HG03571 (cell line): ENCODE measurements around the gene H1-8.
"Not testable (repeated sequence)": the region's sequence is repeated elsewhere in the genome, so short reads cannot be mapped to it uniquely, and the experiment has no call there.

Source experiments
- ATAC-seq: cut with Tn5 transposase; IDR thresholded peaks from one replicate; pipeline ENCODE4 v1.9.1; 2021; ENCODE audit not compliant: unreplicated experiment

Gene H1-8, protein sequence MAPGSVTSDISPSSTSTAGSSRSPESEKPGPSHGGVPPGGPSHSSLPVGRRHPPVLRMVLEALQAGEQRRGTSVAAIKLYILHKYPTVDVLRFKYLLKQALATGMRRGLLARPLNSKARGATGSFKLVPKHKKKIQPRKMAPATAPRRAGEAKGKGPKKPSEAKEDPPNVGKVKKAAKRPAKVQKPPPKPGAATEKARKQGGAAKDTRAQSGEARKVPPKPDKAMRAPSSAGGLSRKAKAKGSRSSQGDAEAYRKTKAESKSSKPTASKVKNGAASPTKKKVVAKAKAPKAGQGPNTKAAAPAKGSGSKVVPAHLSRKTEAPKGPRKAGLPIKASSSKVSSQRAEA

DNA sequence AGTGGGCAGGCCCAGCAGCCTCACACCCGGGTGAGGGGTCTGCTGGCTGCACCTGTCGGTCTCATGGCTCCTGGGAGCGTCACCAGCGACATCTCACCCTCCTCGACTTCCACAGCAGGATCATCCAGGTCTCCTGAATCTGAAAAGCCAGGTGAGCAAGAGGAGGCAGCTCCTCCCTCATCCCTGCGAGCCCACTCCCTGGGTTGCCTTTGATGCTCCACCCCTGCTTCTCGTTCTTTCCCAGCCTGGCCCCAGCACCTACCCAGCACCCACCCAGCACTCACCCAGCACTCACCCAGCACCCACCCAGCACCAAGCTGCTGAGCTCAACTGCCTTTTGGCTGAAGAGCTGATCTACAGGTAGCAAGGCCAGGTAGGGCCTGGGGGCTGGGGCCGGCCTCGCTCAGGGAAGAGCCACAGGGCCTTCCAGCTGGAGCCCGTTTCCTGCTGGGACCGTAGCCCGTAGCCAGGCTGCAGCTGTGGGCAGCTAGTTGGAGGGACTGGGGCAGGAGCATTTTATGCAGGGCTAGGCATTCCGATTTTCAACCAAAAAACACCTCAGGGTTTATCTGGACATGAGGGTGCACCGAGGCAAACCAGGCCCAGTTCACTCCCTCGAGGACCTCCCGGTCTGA, at the start of gene H1-8:
TSS of gene H1-8 (plus strand) at position 20 of the 635 bp plus-strand sequence. CDS start at position 64, 44 bp downstream.
- no peak for ATAC-seq

DNA sequence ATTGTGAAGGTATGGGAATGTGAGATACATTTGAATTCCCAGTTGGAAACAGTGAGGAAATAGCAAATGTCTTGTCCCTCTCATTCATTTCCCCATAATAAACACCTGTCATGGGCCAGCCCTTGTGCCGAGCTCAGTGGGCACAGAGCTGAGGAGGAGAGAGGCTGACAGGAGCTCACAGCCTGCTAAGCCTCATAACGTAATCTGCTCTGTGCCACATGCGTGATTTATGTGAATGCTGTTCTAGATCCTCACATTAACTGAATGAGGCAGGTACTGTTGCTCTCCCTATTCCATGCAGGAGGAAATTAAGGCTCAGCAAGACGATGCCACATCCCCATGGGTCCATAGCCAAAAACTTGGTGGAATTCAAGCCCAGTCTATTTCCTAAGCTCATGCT, 49.8 kb upstream of the H1-8 start:
- no peak for ATAC-seq

DNA sequence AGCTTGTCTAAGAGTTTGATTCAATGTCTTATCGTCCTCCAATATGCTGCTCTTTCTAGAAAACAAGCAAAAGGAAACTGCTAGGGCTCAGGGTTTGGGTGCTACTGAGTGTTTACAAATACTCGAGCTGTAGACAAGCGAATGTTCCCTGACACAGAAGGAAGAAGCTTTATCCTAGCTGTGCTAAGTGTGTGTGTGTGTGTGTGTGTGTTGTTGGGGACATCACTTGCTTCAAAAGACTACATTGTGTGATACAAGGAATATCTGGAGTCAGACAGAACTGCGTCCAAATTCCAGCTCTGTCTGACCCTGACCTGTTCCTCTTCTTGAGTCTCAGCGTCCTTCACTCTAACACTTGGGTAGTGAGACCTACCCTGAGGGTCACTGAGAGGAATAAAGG, 48.5 kb upstream of the H1-8 start:
- not testable (repeated sequence) for ATAC-seq

DNA sequence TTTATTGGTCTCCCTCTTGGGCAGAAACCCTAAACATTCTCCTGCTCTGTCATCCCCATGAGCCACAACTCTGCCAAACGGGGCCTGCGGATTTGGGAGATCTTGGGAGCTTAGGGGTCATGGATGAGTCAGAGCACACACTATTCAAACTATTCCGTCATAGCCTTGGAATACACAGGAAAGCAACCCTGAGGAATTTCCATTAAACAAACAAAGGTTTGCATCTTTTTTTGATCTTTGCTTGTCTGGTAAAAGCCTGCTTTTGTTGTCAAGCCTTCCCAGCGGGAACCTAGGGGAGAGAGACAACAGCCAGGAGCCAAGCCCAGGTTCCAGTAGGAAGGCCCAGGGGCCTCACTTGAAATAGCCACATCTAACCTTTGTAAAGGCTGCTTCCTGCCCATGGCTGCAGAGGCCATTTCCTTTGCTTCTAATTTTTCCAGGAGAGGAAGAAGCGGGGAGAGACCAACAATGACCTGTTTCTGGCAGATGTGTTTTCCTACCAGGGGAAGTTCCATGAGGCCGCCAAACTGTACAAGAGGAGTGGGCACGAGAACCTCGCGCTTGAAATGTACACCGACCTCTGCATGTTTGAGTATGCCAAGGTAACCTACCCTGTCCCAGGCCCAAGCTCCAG, 47.9 kb upstream of the H1-8 start:
- ATAC-seq, result not testable (repeated sequence)

DNA sequence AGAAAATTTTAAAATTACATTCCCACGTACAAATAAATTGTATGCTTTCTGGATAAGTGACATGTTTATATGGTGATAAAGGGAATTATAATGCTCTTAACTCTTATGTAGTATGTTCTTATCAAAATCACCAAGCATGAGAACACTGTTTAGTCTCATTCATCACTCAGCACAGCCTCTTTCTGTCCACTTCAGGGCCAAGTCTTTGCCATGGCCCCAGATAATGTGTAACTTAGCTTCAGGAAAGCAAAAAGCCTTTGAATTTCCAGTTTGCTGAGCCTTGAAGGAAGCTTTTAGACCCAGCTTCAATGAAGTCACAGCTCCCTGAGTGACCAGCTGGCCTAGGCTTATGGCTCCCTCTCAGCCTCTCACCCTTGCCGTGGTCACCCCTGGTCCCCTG, 45.1 kb upstream of the H1-8 start:
- ATAC-seq, result not testable (repeated sequence)

DNA sequence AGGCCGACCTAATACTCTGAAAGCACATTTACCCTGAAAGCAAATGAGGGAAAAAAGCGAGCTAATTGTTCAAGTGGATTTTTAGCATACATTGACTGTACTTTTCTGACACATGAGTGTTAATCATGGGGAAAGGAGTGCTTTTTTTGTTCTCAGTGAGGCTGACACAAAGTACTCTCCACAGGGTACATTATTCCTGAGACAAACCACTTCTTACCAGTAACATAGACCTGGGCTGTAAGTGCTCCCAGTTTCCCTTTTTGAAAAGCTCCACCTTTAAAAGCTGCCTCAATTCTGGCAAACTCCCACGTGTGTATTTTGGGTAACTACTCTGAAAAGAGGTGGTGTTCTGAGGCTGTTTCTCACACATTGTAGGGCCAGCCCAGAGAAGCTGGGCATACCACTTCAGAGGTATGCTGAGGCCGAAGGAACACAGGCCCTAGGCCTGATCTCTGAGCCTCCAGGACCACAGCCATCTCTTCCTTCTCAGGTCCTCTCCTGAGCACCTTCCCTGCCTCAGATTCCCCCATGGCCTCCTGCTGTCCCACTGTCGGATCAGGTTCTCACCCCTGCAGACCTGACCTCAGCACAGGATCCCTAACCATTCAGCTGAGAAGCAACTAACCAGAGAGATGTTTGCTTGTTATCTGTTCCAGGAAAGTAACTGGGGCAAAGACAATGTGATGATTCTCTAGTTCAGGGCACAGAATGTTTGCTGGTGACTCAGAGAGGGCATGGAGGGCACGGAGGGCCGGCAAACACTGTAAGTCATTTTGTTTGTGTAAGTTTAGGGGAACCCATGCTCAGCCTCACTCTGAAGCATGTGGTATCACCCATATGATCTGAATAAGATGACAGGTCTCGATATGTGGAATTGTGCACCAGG, 44.1 kb upstream of the H1-8 start:
- ATAC-seq, result not testable (repeated sequence)

DNA sequence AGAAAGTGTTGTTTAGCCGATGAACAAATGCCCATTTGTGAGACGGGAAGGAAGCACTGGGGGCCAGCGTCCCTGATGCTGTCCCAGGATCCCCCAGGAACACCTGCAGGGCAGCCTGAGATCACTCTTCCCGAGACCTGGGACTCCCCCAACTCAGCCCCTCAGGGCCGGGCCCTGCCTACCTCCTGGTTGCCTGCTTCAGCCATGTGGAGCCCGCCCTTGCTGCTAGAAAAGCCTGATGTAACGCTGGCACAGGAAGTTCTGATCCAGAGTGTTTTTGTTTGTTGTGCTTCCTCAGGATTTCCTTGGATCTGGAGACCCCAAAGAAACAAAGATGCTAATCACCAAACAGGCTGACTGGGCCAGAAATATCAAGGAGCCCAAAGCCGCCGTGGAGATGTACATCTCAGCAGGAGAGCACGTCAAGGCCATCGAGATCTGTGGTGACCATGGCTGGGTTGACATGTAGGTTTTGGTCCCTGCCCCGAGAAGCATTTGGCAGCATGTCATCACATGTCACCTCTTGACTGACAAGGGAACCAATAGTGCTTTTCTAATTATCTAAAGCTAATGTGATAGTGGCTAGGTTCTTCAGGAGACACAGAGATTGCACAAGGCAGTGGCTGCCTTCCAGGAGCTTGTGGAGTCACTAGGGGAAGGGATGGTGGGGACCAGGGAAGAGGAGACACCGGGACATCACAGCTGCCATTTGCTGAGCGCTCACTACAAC, 43.2 kb upstream of the H1-8 start:
- not testable (repeated sequence) for ATAC-seq

DNA sequence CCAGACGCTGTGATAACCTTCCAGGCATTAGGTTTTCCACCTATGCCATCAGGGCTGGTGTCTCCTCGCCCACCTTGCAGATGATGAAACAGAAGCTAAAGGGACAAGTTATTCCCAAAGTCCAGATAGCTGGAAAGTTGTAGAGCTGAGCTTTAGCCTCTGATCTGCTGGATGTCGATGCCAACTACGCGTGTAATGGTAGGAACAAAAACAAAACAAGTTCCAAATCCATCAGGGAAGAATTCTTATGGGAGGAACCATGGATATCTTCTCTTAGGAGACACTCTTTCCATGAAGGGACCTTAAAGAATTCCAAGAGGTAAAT, 42.7 kb upstream of the H1-8 start:
- ATAC-seq, result no peak

DNA sequence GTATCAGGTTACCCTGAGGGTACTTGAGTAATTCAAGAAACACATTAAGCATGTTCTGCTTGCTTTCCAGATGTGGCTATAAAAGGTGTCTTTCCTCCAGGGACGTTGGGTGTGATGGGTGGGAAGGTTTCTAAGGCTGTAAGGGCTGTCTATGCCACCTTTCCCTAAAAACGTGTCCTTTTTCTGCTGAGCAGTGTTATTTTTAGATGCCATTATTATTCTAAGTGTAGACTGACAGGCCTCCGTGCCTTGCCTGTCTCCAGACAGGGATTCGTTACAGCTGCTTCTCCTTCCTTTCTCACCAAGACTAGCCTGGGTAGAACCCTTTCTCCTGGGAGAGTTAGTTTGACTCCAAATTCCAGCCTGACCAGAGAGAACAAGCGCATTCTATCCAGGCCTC, 41.3 kb upstream of the H1-8 start:
- ATAC-seq, result no peak

DNA sequence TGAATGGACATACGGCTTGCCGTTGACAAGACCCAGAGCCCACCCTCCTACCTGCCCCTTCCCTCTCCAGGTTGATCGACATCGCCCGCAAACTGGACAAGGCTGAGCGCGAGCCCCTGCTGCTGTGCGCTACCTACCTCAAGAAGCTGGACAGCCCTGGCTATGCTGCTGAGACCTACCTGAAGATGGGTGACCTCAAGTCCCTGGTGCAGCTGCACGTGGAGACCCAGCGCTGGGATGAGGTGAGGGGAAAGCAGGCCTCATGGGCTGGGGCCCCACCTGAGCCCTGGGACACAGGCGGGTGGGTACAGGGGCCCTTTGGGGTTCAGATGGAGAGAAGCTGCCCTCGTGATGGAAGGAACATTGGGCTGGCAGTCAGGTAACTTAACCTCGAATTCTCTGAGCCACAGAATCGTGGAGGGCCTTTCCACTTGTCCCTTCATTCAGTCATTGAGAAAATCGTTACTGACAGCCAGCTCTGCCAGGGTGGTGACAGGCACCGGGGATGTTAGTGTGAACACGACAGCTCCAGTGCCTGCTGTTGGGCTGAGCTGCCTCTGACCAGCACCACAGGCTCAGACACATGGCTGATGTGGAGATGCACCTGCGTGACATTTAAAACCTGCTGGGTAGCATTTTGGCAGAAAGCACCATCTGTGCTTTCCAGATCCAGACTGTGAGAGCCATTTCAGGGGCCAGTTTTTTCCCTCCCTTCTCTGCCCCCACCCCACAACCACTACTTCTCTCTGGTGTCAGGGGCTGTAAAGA, 40.1 kb upstream of the H1-8 start:
- no peak for ATAC-seq

DNA sequence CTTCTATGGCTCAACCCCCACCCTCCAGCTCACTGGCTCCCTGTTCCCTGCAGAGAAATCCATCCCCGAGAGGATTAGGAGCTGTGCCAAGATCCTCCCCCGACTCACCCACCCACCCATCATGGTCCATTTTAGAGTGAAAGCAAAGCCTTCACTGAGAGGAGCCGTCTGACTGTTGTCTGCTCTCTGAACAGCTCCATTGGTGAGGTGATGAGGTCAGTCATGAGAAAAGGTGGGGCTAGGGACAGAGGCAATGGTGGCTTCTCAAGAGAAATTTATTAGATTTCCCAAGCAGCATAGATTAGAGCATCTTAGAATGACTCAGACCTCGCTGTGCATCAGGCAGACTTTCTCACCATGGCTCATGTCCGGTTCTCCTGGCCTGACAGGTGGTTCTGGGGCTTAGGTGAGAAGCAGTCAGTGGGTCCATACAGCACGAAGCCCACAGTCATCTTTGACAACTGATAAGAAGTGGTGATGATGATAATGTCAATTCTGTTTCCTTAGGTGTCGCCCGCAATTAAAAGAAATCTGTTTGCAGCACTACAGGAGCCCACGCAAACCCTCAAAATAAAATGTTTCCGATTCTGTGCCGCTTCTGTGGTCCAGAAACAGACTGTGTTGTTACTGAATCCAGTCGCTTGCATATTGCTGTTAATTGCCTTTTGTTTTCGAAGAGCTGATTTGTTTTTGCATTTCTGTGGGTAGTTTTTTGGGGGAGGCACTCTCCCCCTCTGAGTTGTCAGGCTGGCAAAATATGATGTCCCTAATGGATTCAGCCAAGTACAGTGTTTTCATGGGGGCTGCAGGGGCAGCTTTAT, 39.3 kb upstream of the H1-8 start:
- ATAC-seq, result no peak

DNA sequence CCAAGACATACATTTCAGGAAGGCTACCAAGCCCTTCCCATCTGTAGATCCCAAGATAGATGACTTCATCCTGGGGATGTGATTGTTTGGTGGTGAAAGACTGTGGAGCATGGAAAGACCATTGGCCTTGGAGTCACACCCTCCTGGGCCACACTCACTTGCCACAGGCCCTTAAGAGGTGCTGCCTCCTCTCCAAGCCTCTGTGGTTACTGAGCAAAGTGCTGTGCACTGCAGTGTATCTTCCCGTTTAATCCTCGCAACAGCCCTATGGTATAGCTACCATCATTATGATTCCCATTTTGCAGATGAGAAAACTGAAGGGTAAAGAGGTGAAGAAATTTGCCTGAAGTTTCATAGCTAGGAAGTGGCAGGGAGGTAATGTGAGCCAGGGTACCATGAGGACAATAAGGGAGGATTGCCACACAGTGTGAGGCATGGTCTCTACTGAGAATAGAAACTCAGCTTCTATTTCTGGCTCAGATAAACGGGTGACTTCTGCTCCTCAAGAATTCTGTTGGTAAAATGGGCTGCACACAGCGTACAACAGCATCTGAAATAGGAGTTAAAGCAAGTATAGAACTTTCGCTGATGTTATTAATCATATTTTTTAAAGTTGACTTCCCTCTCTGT, 38.4 kb upstream of the H1-8 start:
- ATAC-seq, result no peak

DNA sequence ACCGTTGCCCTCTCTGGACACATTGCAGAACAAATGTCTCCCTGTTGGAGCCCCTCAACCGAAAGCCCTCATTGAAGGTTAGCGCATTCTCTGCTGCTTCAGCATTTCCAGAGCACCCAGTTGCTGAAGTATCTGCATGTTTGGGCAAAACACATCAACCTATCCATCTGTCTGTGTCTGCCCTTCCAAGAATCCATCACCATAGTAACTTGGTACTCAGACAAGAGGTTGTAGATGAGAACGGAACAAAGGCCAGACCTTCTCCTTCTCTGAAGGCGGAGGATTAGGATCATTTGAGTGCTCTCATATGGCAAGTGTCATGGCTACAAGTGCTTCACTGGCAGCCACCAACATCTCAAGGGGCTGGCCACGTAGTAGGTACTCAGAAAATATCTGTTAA, 37.6 kb upstream of the H1-8 start:
- ATAC-seq, result no peak

DNA sequence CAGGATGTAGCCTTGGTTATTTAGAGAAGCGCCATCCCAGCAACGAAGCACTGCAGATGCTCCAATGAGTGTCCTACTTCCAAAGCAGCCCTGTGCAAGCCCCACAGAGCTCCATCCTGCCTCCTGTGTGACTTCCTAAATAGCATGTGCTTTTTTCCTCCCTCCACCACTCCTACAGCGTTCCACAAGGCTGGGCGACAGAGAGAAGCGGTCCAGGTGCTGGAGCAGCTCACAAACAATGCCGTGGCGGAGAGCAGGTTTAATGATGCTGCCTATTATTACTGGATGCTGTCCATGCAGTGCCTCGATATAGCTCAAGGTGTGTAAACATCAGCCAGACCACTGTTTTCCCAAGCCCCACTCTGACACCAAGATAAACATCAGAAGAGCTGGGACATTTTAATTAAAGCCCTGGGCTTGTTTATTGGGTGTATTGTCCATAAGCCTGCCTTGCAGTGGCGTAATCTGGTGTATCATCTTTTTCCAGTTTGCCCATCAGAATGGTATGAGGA, 36.7 kb upstream of the H1-8 start:
- ATAC-seq, result no peak

DNA sequence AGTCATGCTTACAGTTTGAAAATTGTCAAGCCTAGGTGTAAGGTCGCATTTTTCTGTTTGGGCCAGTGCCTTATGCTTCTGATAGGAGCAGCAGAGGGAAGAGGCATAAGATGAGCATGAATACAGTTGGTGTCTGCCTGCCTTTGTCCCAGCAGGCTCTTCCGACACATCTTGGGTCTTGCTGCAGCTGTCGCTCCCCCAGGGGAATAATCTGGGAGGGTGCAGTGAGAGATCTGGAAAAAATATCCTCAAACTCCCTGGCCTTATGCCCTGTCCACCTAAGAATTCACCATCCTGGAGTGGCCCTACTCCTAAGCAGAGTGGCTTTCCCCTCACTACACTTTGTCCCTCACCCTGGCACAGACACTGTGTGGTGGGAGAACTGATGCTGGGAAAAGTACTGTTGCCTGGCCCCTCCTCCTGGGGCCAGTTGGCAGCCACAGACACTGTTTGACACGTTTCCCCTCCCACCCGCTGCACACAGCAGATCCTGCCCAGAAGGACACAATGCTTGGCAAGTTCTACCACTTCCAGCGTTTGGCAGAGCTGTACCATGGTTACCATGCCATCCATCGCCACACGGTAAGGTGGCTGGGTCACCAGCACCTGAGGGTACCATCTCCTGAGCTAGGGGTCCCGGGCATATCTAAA, 35.7 kb upstream of the H1-8 start:
- no peak for ATAC-seq

DNA sequence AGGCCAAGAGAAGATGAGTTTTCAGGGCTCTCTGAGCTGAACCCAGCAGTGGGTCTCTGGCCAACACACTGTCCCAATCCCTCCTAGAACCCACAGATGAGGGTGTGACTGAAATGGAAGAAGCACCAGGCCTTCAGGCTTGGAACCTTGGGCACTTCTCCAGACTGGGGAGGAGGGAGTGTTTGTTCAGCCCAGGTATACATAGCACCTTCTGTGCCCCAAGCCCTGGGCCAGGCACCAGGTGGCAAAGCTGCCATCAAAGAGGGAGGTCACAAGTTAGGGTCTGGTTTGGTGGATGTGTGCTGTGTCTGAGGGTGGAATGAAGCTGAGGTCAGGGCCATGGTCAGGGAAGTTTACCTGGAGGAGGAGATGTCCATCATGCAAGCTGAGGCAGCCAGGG, 30.4 kb upstream of the H1-8 start:
- ATAC-seq, result no peak

DNA sequence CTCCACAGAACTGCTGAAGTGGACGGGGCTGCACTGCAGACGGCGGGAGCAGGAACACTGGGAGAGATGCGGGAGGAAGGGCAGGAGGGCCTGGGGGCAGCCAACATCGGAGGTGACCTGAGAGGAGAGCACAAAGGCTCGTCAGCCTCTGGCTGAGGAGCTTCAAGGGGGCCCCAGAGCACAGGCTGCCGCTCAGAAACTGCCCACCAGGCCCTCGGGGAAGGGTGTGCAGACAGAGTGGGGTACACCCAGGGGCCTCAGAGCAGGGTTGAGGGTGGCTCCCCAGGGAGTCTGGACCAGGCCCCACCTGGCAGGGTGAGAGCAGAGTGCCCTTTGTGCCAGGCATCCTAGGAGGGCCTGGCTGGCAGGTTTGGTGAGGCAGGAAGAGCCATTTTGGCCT, 29.3 kb upstream of the H1-8 start:
- ATAC-seq, result no peak

DNA sequence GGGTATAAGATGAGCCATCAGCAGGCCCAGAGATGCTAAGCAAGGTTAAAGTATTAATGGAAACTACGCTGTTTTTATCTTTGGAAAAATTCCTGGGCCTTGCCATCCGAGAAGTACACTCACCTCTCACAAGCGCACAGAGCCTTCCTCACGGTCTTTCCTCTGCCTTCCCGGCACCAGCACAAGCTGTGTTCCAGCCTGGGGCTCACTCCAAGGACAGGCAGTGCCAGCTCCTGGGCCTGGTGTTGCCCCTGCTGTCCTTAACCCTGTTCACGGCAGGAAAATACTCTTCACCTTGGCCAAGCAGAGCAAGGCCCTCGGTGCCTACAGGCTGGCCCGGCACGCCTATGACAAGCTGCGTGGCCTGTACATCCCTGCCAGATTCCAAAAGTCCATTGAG, 28.9 kb upstream of the H1-8 start:
- no peak for ATAC-seq
